Lung (tissue), 12 donors: ENCODE results near the gene GLIPR1L1. TPM values are rescaled to one million over a fixed set of nuclear protein-coding genes. Genes with fewer than 3 reads are reported as not detected.

Source experiments
- ATAC-seq: fragments of 200-7000 bp; cut with Tn5 transposase; one replicate; pipeline ENCODE4 v1.9.1; 2020; ENCODE audit warnings: moderate number of reproducible peaks; ENCODE audit not compliant: insufficient read depth, low FRiP score
- DNase-seq, 3 donors: peaks; one replicate each; pipeline ENCODE4 v3.0.0-alpha.2; 2013 to 2017
- H3K27ac ChIP-seq, 2 donors: one replicate each; pipeline ENCODE4 v1.5.1; 2013; ENCODE audit warnings: mild to moderate bottlenecking in 2 of 2, moderate library complexity in 2 of 2, control low read depth in 1 of 2, inconsistent platforms in 1 of 2, low read depth in 1 of 2, low read length in 1 of 2
- H3K27me3 ChIP-seq, 3 donors: one replicate each; pipeline ENCODE4 v1.5.1; 2013; ENCODE audit warnings: low read length in 2 of 3; ENCODE audit not compliant: control insufficient read depth in 3 of 3, insufficient read depth in 3 of 3
- H3K36me3 ChIP-seq, 4 donors: one replicate each; pipeline ENCODE4 v1.5.1; 2013; ENCODE audit warnings: low read length in 4 of 4, mild to moderate bottlenecking in 1 of 4, moderate library complexity in 1 of 4; ENCODE audit not compliant: control insufficient read depth in 4 of 4, insufficient read depth in 4 of 4
- H3K4me1 ChIP-seq, 5 donors: one replicate each; pipeline ENCODE4 v1.5.1; 2013; ENCODE audit warnings: low read length in 5 of 5, mild to moderate bottlenecking in 2 of 5, moderate library complexity in 1 of 5; ENCODE audit not compliant: control insufficient read depth in 5 of 5, insufficient read depth in 5 of 5
- H3K4me3 ChIP-seq: one replicate; pipeline ENCODE4 v1.5.1; 2013; ENCODE audit warnings: mild to moderate bottlenecking, control low read depth, moderate library complexity
- H3K9ac ChIP-seq, 2 donors: one replicate each; pipeline ENCODE4 v1.5.1; 2013; ENCODE audit warnings: low read length in 2 of 2, control low read depth in 1 of 2; ENCODE audit not compliant: insufficient read depth in 1 of 2
- H3K9me3 ChIP-seq, 4 donors: one replicate each; pipeline ENCODE4 v1.5.1; 2013; ENCODE audit warnings: low read length in 3 of 4, mild to moderate bottlenecking in 1 of 4, moderate library complexity in 1 of 4; ENCODE audit not compliant: control insufficient read depth in 4 of 4, insufficient read depth in 3 of 4
- CTCF ChIP-seq: IDR thresholded peaks from 2 replicates; pipeline ENCODE4 v1.5.1; 2012; ENCODE audit warnings: mild to moderate bottlenecking; ENCODE audit errors: control extremely low read depth, extremely low read depth
- WGBS, 2 donors: extraction: QIAGEN DNeasy Blood & Tissue Kit; methylation state at CpG; one replicate each; pipeline ENCODE4 v1.1.7; 2013; 5-methylcytosine and 5-hydroxymethylcytosine counted together
- polyA plus RNA-seq, 2 donors: library from polyadenylated mRNA; stranded (reverse); fragments of 200-250 nt; gene quantifications; one replicate each; pipeline ENCODE4 v1.2.1, GENCODE V29; 2013
- total RNA-seq, 2 donors: library from RNA; depleted of rRNA in 1 of 2; stranded (reverse); fragments of >200 nt in 1 of 2; gene quantifications; one replicate each; pipeline ENCODE4 v1.2.1, GENCODE V29; 2014 to 2021
- donor health status: control.
- donor health status: control.
- donor health status: Bipolar disorder and iron deficiency.
- donor health status: healthy.
- donor health status: DM: yes; HTN: yes; CAD: no.

Gene GLIPR1L1
- total and polyA plus RNA-seq, 4 donors: not detected

GRCh38 chr12:75361408-75361807, 26.9 kb downstream of the GLIPR1L1 start:
- DNase-seq (no peak), ATAC-seq (no peak)
- no peak for TF ChIP-seq CTCF
- Histone ChIP-seq H3K27ac (no peak overlapping the region), H3K36me3 (no peaks in the 10 kb centered on the region), H3K4me1 (no peaks in the 10 kb centered on the region), H3K9me3 (no peaks in the 10 kb centered on the region), H3K9ac (no peak overlapping the region), H3K4me3 (no peak overlapping the region), H3K27me3 (no peaks in the 10 kb centered on the region)
- 37 to 50% methylated on average over 1 of the region's 1 CpG for WGBS, 2 donors

GRCh38 chr12:75364919-75365318, 30.4 kb downstream of the GLIPR1L1 start:
- no peak overlapping the region for H3K4me3 ChIP-seq
- ATAC-seq (no peak), DNase-seq (no peak)
- no peaks in the 10 kb centered on the region for H3K27me3 ChIP-seq
- H3K27ac ChIP-seq: no peak overlapping the region
- H3K9ac ChIP-seq: no peak overlapping the region
- H3K9me3 ChIP-seq: no peaks in the 10 kb centered on the region
- no peaks in the 10 kb centered on the region for H3K4me1 ChIP-seq
- no peaks in the 10 kb centered on the region for H3K36me3 ChIP-seq
- no peak for TF ChIP-seq CTCF

- H3K4me1 ChIP-seq: no peaks in the 10 kb centered on the region
- no peak overlapping the region for H3K27ac ChIP-seq
- H3K27me3 ChIP-seq: no peaks in the 10 kb centered on the region
- no peak overlapping the region for H3K4me3 ChIP-seq
- DNase-seq (no peak), ATAC-seq (no peak)
- no peak overlapping the region for H3K9ac ChIP-seq
- 88 to 97% methylated on average over 1 of the region's 1 CpG for WGBS, 2 donors
- peaks cover 0 to 2% (median 0%) of the 10 kb centered on the region in 4 donors for H3K9me3 ChIP-seq
- TF ChIP-seq CTCF: no peak
- no peaks in the 10 kb centered on the region for H3K36me3 ChIP-seq
These were observed 32.2 kb downstream of the GLIPR1L1 start for GRCh38 chr12:75366629-75367028.

GRCh38 chr12:75374971-75375370, 40.5 kb downstream of the GLIPR1L1 start:
- no peaks in the 10 kb centered on the region for H3K27me3 ChIP-seq

More at GRCh38 chr12:75374971-75375370, 40.5 kb downstream of the GLIPR1L1 start:
- ATAC-seq: no peak
- no peak for DNase-seq
- 93 to 98% methylated on average over 2 of the region's 2 CpGs for WGBS, 2 donors
- TF ChIP-seq CTCF: no peak
- no peak overlapping the region for H3K27ac ChIP-seq
- no peak overlapping the region for H3K9ac ChIP-seq
- peaks cover 0 to 2% (median 0%) of the 10 kb centered on the region in 4 donors for H3K9me3 ChIP-seq
- no peaks in the 10 kb centered on the region for H3K36me3 ChIP-seq
- H3K4me3 ChIP-seq: no peak overlapping the region
- no peaks in the 10 kb centered on the region for H3K4me1 ChIP-seq
